Omental fat pad (tissue), 4 donors: Measurements from ENCODE around the gene NHLRC4. TPM values are rescaled to one million over a fixed set of nuclear protein-coding genes. Genes with fewer than 3 reads are reported as not detected.
A peak's percentile ranks its signal among the peaks of the same experiment; 100 is the strongest.

Source experiments
- ATAC-seq: fragments of 150-250 bp; one replicate; pipeline ENCODE4 v1.9.1; 2016; ENCODE audit warnings: mild to moderate bottlenecking, moderate library complexity; ENCODE audit not compliant: low FRiP score
- DNase-seq: peaks from one replicate; pipeline ENCODE4 v3.0.0-alpha.2; 2019; ENCODE audit warnings: low spot score
- total RNA-seq, 4 donors: library from RNA; depleted of rRNA; stranded (reverse); fragments of >200 nt; gene quantifications; one replicate each; pipeline ENCODE4 v1.1.0, GENCODE V29; 2016
- TF ChIP-seq, protein P1 (sequence below), 3 donors: fragments of 450-650 bp; IDR thresholded peaks; one replicate each; pipeline ENCODE4 v1.5.1; 2016 to 2017; ENCODE audit warnings: antibody characterized with exemption in 3 of 3, mild to moderate bottlenecking in 3 of 3, moderate library complexity in 2 of 3

NHLRC4 gene
- total RNA-seq, 4 donors from 2014 or later, result 0.24 to 5.5 (median 1.2) TPM

GRCh38 chr16:583470-583814 is 16.6 kb downstream of the NHLRC4 start:
- no peak for DNase-seq
- ATAC-seq, result no peak
- TF ChIP-seq, protein P1, sequence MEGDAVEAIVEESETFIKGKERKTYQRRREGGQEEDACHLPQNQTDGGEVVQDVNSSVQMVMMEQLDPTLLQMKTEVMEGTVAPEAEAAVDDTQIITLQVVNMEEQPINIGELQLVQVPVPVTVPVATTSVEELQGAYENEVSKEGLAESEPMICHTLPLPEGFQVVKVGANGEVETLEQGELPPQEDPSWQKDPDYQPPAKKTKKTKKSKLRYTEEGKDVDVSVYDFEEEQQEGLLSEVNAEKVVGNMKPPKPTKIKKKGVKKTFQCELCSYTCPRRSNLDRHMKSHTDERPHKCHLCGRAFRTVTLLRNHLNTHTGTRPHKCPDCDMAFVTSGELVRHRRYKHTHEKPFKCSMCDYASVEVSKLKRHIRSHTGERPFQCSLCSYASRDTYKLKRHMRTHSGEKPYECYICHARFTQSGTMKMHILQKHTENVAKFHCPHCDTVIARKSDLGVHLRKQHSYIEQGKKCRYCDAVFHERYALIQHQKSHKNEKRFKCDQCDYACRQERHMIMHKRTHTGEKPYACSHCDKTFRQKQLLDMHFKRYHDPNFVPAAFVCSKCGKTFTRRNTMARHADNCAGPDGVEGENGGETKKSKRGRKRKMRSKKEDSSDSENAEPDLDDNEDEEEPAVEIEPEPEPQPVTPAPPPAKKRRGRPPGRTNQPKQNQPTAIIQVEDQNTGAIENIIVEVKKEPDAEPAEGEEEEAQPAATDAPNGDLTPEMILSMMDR (IDR thresholded peaks at IDR 0.05), result no peak

- no peak for DNase-seq
- ATAC-seq, result no peak
- TF ChIP-seq, protein P1 (IDR thresholded peaks at IDR 0.05), result no peak
Observed at GRCh38 chr16:583815-584591, 17.2 kb downstream of the NHLRC4 start.

DNA sequence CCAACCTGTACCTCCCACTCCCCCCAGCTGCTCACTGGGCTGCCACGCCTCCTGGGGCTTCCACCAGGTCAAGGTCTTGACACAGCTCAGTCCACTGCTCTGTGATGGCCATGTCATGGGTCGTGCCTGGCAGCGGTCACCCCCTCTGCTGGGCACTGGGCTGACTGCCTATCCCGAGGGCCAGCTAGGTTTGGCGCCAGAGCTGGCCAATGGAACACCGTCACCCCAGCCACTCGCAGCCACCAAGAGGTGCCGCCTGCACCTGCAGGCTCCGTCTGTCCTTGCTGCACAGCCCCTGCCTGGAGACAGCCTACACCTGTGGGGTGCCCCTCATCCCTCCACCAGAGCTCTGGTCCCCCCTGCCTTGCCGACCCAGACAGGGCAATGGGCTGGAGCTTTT is 18.5 kb downstream of the NHLRC4 start:
- no peak for DNase-seq

GRCh38 chr16:586047-586644 is 19.3 kb downstream of the NHLRC4 start:
- ATAC-seq (no peak), DNase-seq (no peak)
- TF ChIP-seq, protein P1 (IDR thresholded peaks at IDR 0.05), result no peak

More for the DNA sequence above, 18.5 kb downstream of the NHLRC4 start:
- ATAC-seq, result no peak
- TF ChIP-seq, protein P1 (IDR thresholded peaks at IDR 0.05), result no peak

DNA sequence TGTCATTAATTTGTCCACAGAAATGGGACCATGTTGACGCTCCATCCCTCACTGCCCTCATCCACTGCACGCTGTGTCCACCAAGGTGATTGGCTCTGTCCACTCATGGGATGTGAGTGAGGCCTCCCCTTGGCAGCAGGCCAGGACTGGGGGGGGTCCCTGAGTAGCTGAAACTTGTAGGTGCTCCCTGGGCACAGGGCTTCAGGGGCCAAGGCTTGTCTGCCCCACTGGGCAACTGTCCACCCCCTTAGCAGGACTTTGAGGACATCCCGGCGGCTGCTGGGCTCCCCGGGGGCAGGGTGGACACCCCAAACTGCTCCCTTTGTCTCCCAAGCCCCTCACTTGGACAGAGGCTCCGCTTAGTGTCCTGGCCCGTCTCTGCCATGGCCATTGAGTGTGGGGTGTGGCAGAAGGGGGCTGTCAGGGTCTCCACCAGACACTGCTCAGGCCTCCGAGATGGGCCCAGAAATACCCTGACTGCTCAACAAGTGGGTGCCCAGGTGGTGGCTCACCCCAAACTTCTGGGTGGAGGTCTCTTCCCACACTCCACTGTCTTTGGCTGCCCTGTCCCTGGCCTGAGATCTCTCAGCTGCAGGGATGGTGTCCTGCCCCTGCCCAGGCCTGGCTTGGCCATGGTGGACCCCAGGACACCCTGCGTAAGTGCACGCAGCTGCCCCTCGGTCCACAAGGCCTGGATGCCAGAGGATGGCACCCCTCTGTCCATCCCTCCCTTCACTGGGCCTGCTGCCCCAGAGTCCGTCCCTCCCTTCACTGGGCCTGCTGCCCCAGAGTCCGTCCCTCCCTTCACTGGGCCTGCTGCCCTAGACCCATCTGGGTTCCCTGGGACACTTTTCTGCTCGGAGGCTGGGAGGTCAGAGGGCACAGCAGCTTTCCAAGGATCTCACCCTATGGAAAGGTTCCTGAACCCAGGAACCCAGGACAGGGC is 20.1 kb downstream of the NHLRC4 start:
- TF ChIP-seq, protein P1 (IDR thresholded peaks at IDR 0.05), result no peak
- no peak for DNase-seq
- ATAC-seq, result no peak

- ATAC-seq (peak; percentile 9), DNase-seq (no peak)
- TF ChIP-seq, protein P1 (IDR thresholded peaks at IDR 0.05), result no peak
Observed at GRCh38 chr16:588639-588888, 21.8 kb downstream of the NHLRC4 start.
